HL-60 (cell line): ENCODE measurements around the gene KRT85.

ENCODE experiments used
- DNase-seq, 2 experiments: peaks; one replicate each; pipeline ENCODE4 v3.0.0-alpha.2; 2010 to 2020; ENCODE audit warnings: low read depth in 1 of 2, low spot score in 1 of 2
- H3K27ac ChIP-seq: fragments of 250-450 bp; sonication (Bioruptor Pico); replicated peaks from 2 replicates; pipeline ENCODE4 v1.5.1; 2020; ENCODE audit warnings: mild to moderate bottlenecking, moderate library complexity
- H3K27me3 ChIP-seq: fragments of 250-450 bp; sonication (Bioruptor Pico); 2 replicates; pipeline ENCODE4 v1.5.1; 2021; ENCODE audit warnings: mild to moderate bottlenecking, moderate library complexity; ENCODE audit not compliant: insufficient read depth, poor library complexity, severe bottlenecking
- H3K4me3 ChIP-seq: replicated peaks from 2 replicates; pipeline ENCODE4 v1.5.1; 2011; ENCODE audit warnings: mild to moderate bottlenecking, control low read depth, low read length; ENCODE audit not compliant: insufficient read depth
- CTCF ChIP-seq: IDR thresholded peaks from one replicate; pipeline ENCODE4 v1.5.1; 2011; ENCODE audit warnings: low read length, control low read depth, inconsistent platforms; ENCODE audit not compliant: insufficient read depth
- GABPA ChIP-seq: IDR thresholded peaks from 2 replicates; pipeline ENCODE4 v1.6.1; 2012; ENCODE audit warnings: low read depth
- POLR2AphosphoS5 ChIP-seq: IDR thresholded peaks from 2 replicates; pipeline ENCODE4 v1.6.1; 2012; ENCODE audit warnings: low read depth
- REST ChIP-seq: IDR thresholded peaks from 2 replicates; pipeline ENCODE4 v1.6.1; 2012; ENCODE audit warnings: low read depth; ENCODE audit not compliant: insufficient replicate concordance
- SPI1 ChIP-seq: IDR thresholded peaks from 2 replicates; pipeline ENCODE4 v1.6.1; 2012; ENCODE audit warnings: low read depth, mild to moderate bottlenecking, borderline replicate concordance

KRT85 gene

GRCh38 chr12:52380271-52380694 lies 13.0 kb upstream of the KRT85 start:
- Histone ChIP-seq H3K27ac (no peak overlapping the region), H3K4me3 (no peak overlapping the region), H3K27me3 (peaks cover 4% of the 10 kb centered on the region)
- TF ChIP-seq SPI1 (no peak), GABPA (no peak), REST (no peak), CTCF (no peak), POLR2AphosphoS5 (no peak)
- peak in 1 of 2 experiments; percentile 13 for DNase-seq

GRCh38 chr12:52379536-52379935 lies 12.3 kb upstream of the KRT85 start:
- DNase-seq = no peak
- TF ChIP-seq CTCF = no peak
- no peak for TF ChIP-seq SPI1
- no peak for TF ChIP-seq REST
- TF ChIP-seq POLR2AphosphoS5 = no peak
- TF ChIP-seq GABPA = no peak
- no peak overlapping the region for H3K4me3 ChIP-seq
- H3K27me3 ChIP-seq = peaks cover 4% of the 10 kb centered on the region
- no peak overlapping the region for H3K27ac ChIP-seq

GRCh38 chr12:52378091-52378490 lies 10.8 kb upstream of the KRT85 start:
- no peak for DNase-seq
- H3K27ac ChIP-seq = no peak overlapping the region
- no peak overlapping the region for H3K4me3 ChIP-seq
- H3K27me3 ChIP-seq = peaks cover 3% of the 10 kb centered on the region
- TF ChIP-seq SPI1 (no peak), POLR2AphosphoS5 (no peak), REST (no peak), GABPA (no peak), CTCF (no peak)
